Tibial nerve (tissue), 4 donors: ENCODE results near the gene SHTN1.

Source experiments
- CTCF ChIP-seq, 5 experiments: fragments of 200-600 bp in 3 of 5; fragments of 450-650 bp in 2 of 5; sonication (generic) in 3 of 5; IDR thresholded peaks; one replicate each; pipeline ENCODE4 v1.5.1; 2016 to 2019; ENCODE audit warnings: antibody characterized with exemption in 5 of 5, mild to moderate bottlenecking in 3 of 5, moderate library complexity in 2 of 5
- EP300 ChIP-seq, 2 donors: sonication (generic); formaldehyde crosslinking; IDR thresholded peaks; one replicate each; pipeline ENCODE4 v1.6.1; 2017; ENCODE audit warnings: antibody characterized with exemption in 2 of 2, mild to moderate bottlenecking in 1 of 2
- POLR2A ChIP-seq, 2 donors: fragments of 450-650 bp; IDR thresholded peaks; one replicate each; pipeline ENCODE4 v1.6.1; 2017; ENCODE audit warnings: antibody characterized with exemption in 2 of 2, mild to moderate bottlenecking in 2 of 2, moderate library complexity in 2 of 2

GRCh38 chr10:116998172-116998571 lies 6.8 kb downstream of the SHTN1 start:
- no peak for TF ChIP-seq CTCF (IDR thresholded peaks at IDR 0.05)
- TF ChIP-seq EP300 (IDR thresholded peaks at IDR 0.05) = no peak
- TF ChIP-seq POLR2A (IDR thresholded peaks at IDR 0.05) = no peak
